NCI-H345 treated with DMSO at 0.1 percent for 48 hours (cell line): ENCODE data around the gene OAT.
A peak's percentile ranks its signal among the peaks of the same experiment; 100 is the strongest.

ENCODE experiments used
- DNase-seq: peaks from one replicate; lab custom pipeline; 2025; ENCODE audit not compliant: unreplicated experiment; lab: John Stamatoyannopoulos, UW

The OAT gene

GRCh38 chr10:124354411-124355382 is 64.0 kb downstream of the OAT start:
- DNase-seq, result peak; percentile 51

- no peak for DNase-seq
Measured at GRCh38 chr10:124353896-124354295, 64.8 kb downstream of the OAT start.

- DNase-seq, result no peak
Measured at GRCh38 chr10:124353091-124353815, 65.5 kb downstream of the OAT start.

- no peak for DNase-seq
Measured at GRCh38 chr10:124351481-124352220, 67.1 kb downstream of the OAT start.

GRCh38 chr10:124350806-124351205 is 67.9 kb downstream of the OAT start:
- no peak for DNase-seq

GRCh38 chr10:124349996-124350280 is 68.8 kb downstream of the OAT start:
- DNase-seq, result no peak

GRCh38 chr10:124349231-124349995 is 69.3 kb downstream of the OAT start:
- DNase-seq, result no peak

- DNase-seq, result no peak
Measured at GRCh38 chr10:124348801-124349200, 69.9 kb downstream of the OAT start.

GRCh38 chr10:124347956-124348355 is 70.8 kb downstream of the OAT start:
- DNase-seq, result no peak
